Right lobe of liver (tissue), 4 donors: ENCODE results near the gene BEND3.

Experiments used
- CTCF ChIP-seq, 4 donors: fragments of 200-600 bp in 3 of 4; fragments of 450-650 bp in 1 of 4; IDR thresholded peaks; one replicate each; pipeline versions ENCODE4 v1.5.1 to v1.8.0; 2016 to 2022; ENCODE audit warnings: antibody characterized with exemption in 4 of 4, mild to moderate bottlenecking in 2 of 4
- POLR2A ChIP-seq: fragments of 450-650 bp; IDR thresholded peaks from one replicate; pipeline ENCODE4 v1.6.1; 2017; ENCODE audit warnings: antibody characterized with exemption, mild to moderate bottlenecking
- donor health status: DM: no; HTN: no; CAD: no.
- donor health status: DM: no; HTN: no; CAD: no.
- donor health status: DM: no; HTN: yes; CAD: no.

GRCh38 chr6:107110200-107110599, 5.1 kb downstream of the BEND3 start:
- no peak for TF ChIP-seq CTCF (IDR thresholded peaks at IDR 0.05)
- TF ChIP-seq POLR2A = no peak
